ENCODE data around the gene UNC5C. TPM values are rescaled to one million over a fixed set of nuclear protein-coding genes. Genes with fewer than 3 reads are reported as not detected.

The UNC5C gene
- total and polyA plus RNA-seq, 10 of the 15 experiments (the other 5 are each of a cell fraction or from before 2014, with no cell fraction given) = 0.02 to 2.0 (median 0.15) TPM; not detected in 1

- H3K27me3 ChIP-seq (replicated peaks in 1 of 2; ENCODE audit: control insufficient read depth in 2 of 2, insufficient read depth in 2 of 2, low read length in 1 of 2) = peaks cover 0 to 17% of the 10 kb centered on the region in 2 experiments; a peak in 2 of 4 replicates
- intact Hi-C loops (cut with micrococcal nuclease; ENCODE audit: unreplicated experiment) (loop anchor here (2.0 kb wide), 1 partner anchor 379 kb away; no protein-coding TSS in a partner anchor), in situ Hi-C loops (cut with MboI) (no loop called here)
- ChIA-PET CTCF (interaction anchor here (0.7 to 6.6 kb wide), 4 partner anchors 21 to 141 kb away, joined by 3 to 87 read pairs (median 18); no protein-coding TSS in a partner anchor), SMC1A (ENCODE audit: uncharacterized antibody, unreplicated experiment) (interaction anchor here (0.8 to 11.7 kb wide), 6 partner anchors 9 to 56 kb away, joined by 3 to 131 read pairs (median 4); no protein-coding TSS in a partner anchor), POLR2A (interaction anchor here (0.6 to 1.4 kb wide), 3 partner anchors 25 to 65 kb away, joined by 3 to 5 read pairs (median 3); no protein-coding TSS in a partner anchor), RAD21 (ENCODE audit: unreplicated experiment) (interaction anchor here (0.8 to 4.7 kb wide), 4 partner anchors 13 to 35 kb away, joined by 3 to 63 read pairs (median 4); no protein-coding TSS in a partner anchor)
- no peaks in the 10 kb centered on the region for H3K79me2 ChIP-seq (ENCODE audit: control insufficient read depth, insufficient read depth, low read length)
- FAIRE-seq (no peak), ATAC-seq (no peak), DNase-seq (ENCODE audit: low read depth, low spot score) (no peak)
- H4K20me1 ChIP-seq (ENCODE audit: control insufficient read depth, insufficient read depth) = no peaks in the 10 kb centered on the region; the same call in 1 of the 2 replicates
- no peak overlapping the region for H3K4me2 ChIP-seq (ENCODE audit: control insufficient read depth, insufficient read depth)
- H3K9me3 ChIP-seq (replicated peaks; ENCODE audit: control insufficient read depth, insufficient read depth, low read length) = no peaks in the 10 kb centered on the region
- WGBS (ENCODE audit: insufficient coverage, insufficient replicate concordance, low lambda C conversion rate, missing lambda C conversion rate) = 92% methylated on average over 6 of the region's 6 CpGs
- no peak overlapping the region for H2AFZ ChIP-seq (ENCODE audit: control insufficient read depth, low read depth, low read length)
- no TSS peak for BruUV-seq (replicated peaks)
- H3K4me1 ChIP-seq (ENCODE audit: control insufficient read depth, insufficient read depth, low read length) = no peaks in the 10 kb centered on the region
- no peak overlapping the region for H3K4me3 ChIP-seq
- TF ChIP-seq RAD51 (IDR thresholded peaks at IDR 0.05) = no peak
- no peak for TF ChIP-seq E4F1 (IDR thresholded peaks at IDR 0.05; ENCODE audit: borderline replicate concordance, partially characterized antibody)
- no peak for TF ChIP-seq BCL11A (IDR thresholded peaks at IDR 0.05; ENCODE audit: low read depth, low read length)
- TF ChIP-seq MLLT1 (IDR thresholded peaks at IDR 0.05) = 0 out of 2 replicates have a peak, but pooled peaks have one; percentile 43
- no peak for TF ChIP-seq POU2F2 (IDR thresholded peaks at IDR 0.05; ENCODE audit: borderline replicate concordance, low read depth, low read length)
- TF ChIP-seq NKRF (conservative IDR thresholded peaks at IDR 0.05) = no peak
- H3K27ac ChIP-seq (ENCODE audit: control insufficient read depth, insufficient read depth) = no peak overlapping the region
- H3K9ac ChIP-seq (ENCODE audit: control insufficient read depth, insufficient read depth, low read length) = no peak overlapping the region
- H3K36me3 ChIP-seq (ENCODE audit: control insufficient read depth in 2 of 2, insufficient read depth in 2 of 2, low read length in 1 of 2) = no peaks in the 10 kb centered on the region
Observed at GRCh38 chr4:95545546-95545945, 3.2 kb downstream of the UNC5C start.

All from GM12878 (cell line).